DOHH2 (cell line): ENCODE measurements around the gene CHPF.

Experiments used
- H3F3A ChIP-seq: fragments of 200-600 bp; sonication (generic), shearing (Covaris generic); 2 replicates; pipeline ENCODE4 v1.6.0; 2016; ENCODE audit warnings: antibody characterized with exemption, mild to moderate bottlenecking; ENCODE audit not compliant: control insufficient read depth, insufficient read depth
- H3K27ac ChIP-seq: fragments of 200-600 bp; sonication (generic); 2 replicates; pipeline ENCODE4 v1.5.1; 2014; ENCODE audit warnings: low read depth, mild to moderate bottlenecking, low read length, moderate library complexity
- H3K27me3 ChIP-seq: fragments of 200-600 bp; sonication (generic); 2 replicates; pipeline ENCODE4 v1.6.1; 2014; ENCODE audit warnings: mild to moderate bottlenecking, low read length, mixed read lengths; ENCODE audit not compliant: control insufficient read depth
- H3K36me3 ChIP-seq: fragments of 200-600 bp; sonication (generic); 2 replicates; pipeline ENCODE4 v1.6.1; 2014; ENCODE audit warnings: mild to moderate bottlenecking, low read length, moderate library complexity, mixed read lengths; ENCODE audit not compliant: control insufficient read depth
- H3K4me1 ChIP-seq: fragments of 200-600 bp; sonication (generic); 2 replicates; pipeline ENCODE4 v1.6.1; 2014; ENCODE audit warnings: mild to moderate bottlenecking, low read length, mixed read lengths; ENCODE audit not compliant: control insufficient read depth
- H3K4me2 ChIP-seq: fragments of 200-600 bp; sonication (generic); 2 replicates; pipeline ENCODE4 v1.6.0; 2014; ENCODE audit warnings: mild to moderate bottlenecking, low read length, moderate library complexity
- H3K4me3 ChIP-seq: fragments of 200-600 bp; sonication (generic); 2 replicates; pipeline ENCODE4 v1.5.1; 2014; ENCODE audit warnings: mild to moderate bottlenecking, low read length, mixed read lengths
- H3K79me2 ChIP-seq: fragments of 200-600 bp; sonication (generic); 2 replicates; pipeline ENCODE4 v1.6.1; 2014; ENCODE audit warnings: mild to moderate bottlenecking, low read length, mixed read lengths; ENCODE audit not compliant: control insufficient read depth
- H3K9me2 ChIP-seq: fragments of 200-600 bp; sonication (generic); replicated peaks from 2 replicates; pipeline ENCODE4 v1.6.1; 2014; ENCODE audit warnings: mild to moderate bottlenecking, low read length, mixed read lengths; ENCODE audit not compliant: control insufficient read depth
- H3K9me3 ChIP-seq: fragments of 200-600 bp; sonication (generic); 2 replicates; pipeline ENCODE4 v1.6.1; 2014; ENCODE audit warnings: antibody characterized with exemption, low read length, mixed read lengths; ENCODE audit not compliant: control insufficient read depth, insufficient read depth
- H4K20me1 ChIP-seq: fragments of 200-600 bp; sonication (generic); 2 replicates; pipeline ENCODE4 v1.6.0; 2014; ENCODE audit warnings: low read depth, mild to moderate bottlenecking, antibody characterized with exemption, low read length, moderate library complexity; ENCODE audit not compliant: control insufficient read depth, insufficient read depth
- CTCF ChIP-seq: fragments of 200-600 bp; sonication (generic); IDR thresholded peaks from one replicate; pipeline ENCODE4 v1.5.1; 2014; ENCODE audit warnings: antibody characterized with exemption, mild to moderate bottlenecking, low read depth, low read length; ENCODE audit not compliant: poor library complexity, severe bottlenecking
- EZH2phosphoT487 ChIP-seq: fragments of 200-600 bp; sonication (generic); IDR thresholded peaks from 2 replicates; pipeline ENCODE4 v1.6.1; 2017; ENCODE audit warnings: borderline replicate concordance, mild to moderate bottlenecking, antibody characterized with exemption, low read length, moderate library complexity, mixed read lengths

CHPF gene

GRCh38 chr2:219551441-219552381 lies 8.1 kb upstream of the CHPF start:
- no peaks in the 10 kb centered on the region for H3K9me3 ChIP-seq
- no peak overlapping the region for H3K27ac ChIP-seq
- H3K36me3 ChIP-seq: no peaks in the 10 kb centered on the region
- H3K4me1 ChIP-seq: no peaks in the 10 kb centered on the region
- H3K4me2 ChIP-seq: no peak overlapping the region
- H3K27me3 ChIP-seq: no peaks in the 10 kb centered on the region
- H3K79me2 ChIP-seq: no peaks in the 10 kb centered on the region
- H4K20me1 ChIP-seq: no peaks in the 10 kb centered on the region
- no peak for TF ChIP-seq CTCF
- no peak for TF ChIP-seq EZH2phosphoT487
- H3F3A ChIP-seq: no peaks in the 10 kb centered on the region
- no peak overlapping the region for H3K4me3 ChIP-seq
- H3K9me2 ChIP-seq: no peaks in the 10 kb centered on the region

DNA sequence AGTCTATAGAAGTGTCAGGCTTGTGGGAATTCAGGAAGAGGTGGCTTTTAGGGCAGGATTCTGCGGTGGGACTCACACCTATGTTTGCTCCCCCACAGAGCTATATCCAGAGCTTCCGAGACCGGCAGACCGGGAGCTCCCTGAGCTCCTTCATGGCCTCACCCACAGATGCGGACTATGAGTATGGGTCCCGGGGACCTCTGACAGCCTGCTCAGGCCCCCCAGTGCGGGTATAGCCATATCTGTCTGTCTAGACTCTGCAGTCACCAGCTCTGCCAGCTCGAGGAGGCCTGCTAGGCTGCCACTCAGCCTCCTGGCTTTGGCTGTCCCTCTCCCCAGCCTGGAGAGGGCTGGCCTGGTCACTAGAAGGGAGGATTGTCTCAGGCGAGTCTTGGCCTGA lies 6.0 kb upstream of the CHPF start:
- no peak for TF ChIP-seq CTCF
- TF ChIP-seq EZH2phosphoT487: no peak
- H3K9me3 ChIP-seq: no peaks in the 10 kb centered on the region
- H3K36me3 ChIP-seq: no peaks in the 10 kb centered on the region
- H3K79me2 ChIP-seq: no peaks in the 10 kb centered on the region
- H3K4me3 ChIP-seq: no peak overlapping the region
- no peaks in the 10 kb centered on the region for H4K20me1 ChIP-seq
- peaks cover 10% of the 10 kb centered on the region; the same call in 1 of the 2 replicates for H3K27me3 ChIP-seq
- no peak overlapping the region for H3K4me2 ChIP-seq
- no peaks in the 10 kb centered on the region for H3F3A ChIP-seq
- H3K9me2 ChIP-seq: no peaks in the 10 kb centered on the region
- H3K4me1 ChIP-seq: peaks cover under 1% of the 10 kb centered on the region
- no peak overlapping the region for H3K27ac ChIP-seq

DNA sequence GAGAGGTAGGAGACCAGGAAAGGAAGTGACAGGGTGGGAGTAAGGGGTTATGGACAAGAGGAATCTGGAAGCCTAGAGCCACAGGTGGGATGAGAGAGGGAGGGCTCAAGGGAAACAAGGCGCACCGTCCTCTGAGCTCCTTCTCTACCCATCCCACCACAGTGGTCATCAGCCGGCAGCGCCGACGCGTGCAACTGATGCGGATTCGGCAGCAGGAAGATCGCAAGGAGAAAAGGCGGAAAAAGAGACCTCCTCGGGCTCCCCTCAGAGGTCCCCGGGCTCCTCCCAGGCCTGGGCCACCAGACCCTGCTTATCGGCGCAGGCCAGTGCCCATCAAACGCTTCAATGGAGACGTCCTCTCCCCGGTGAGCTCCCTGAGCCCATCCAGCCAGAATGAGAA lies 5.4 kb upstream of the CHPF start:
- H3K9me3 ChIP-seq: no peaks in the 10 kb centered on the region
- no peaks in the 10 kb centered on the region for H3F3A ChIP-seq
- H3K27ac ChIP-seq: no peak overlapping the region
- TF ChIP-seq CTCF: no peak
- TF ChIP-seq EZH2phosphoT487: no peak
- no peak overlapping the region for H3K4me3 ChIP-seq
- H4K20me1 ChIP-seq: no peaks in the 10 kb centered on the region
- H3K9me2 ChIP-seq: no peaks in the 10 kb centered on the region
- no peaks in the 10 kb centered on the region for H3K36me3 ChIP-seq
- H3K4me2 ChIP-seq: no peak overlapping the region
- no peaks in the 10 kb centered on the region for H3K79me2 ChIP-seq
- peaks cover 7% of the 10 kb centered on the region for H3K4me1 ChIP-seq
- peaks cover 15% of the 10 kb centered on the region; the same call in 1 of the 2 replicates for H3K27me3 ChIP-seq
